Measurements from ENCODE around the gene HIP1.
A peak's percentile ranks its signal among the peaks of the same experiment; 100 is the strongest.

- TF ChIP-seq GATA2 (IDR thresholded peaks at IDR 0.05; ENCODE audit: low read depth, low read length) (peak; percentile 89), GATA3 (IDR thresholded peaks at IDR 0.05; ENCODE audit: low read depth, low read length) (peak; percentile 69; the same call in 1 of the 2 replicates)
These were observed 23.7 kb upstream of the HIP1 start for GRCh38 chr7:75762350-75762917.

Measured in SH-SY5Y (cell line).